Esophagus (tissue), 2 donors: ENCODE measurements around the gene TH. TPM values are rescaled to one million over a fixed set of nuclear protein-coding genes. Genes with fewer than 3 reads are reported as not detected.
"Not testable (repeated sequence)": the region's sequence is repeated elsewhere in the genome, so short reads cannot be mapped to it uniquely, and the experiment has no call there.

Experiments used
- H3K27ac ChIP-seq, 2 donors: one replicate each; pipeline ENCODE4 v1.5.1; 2013; ENCODE audit warnings: low read depth in 2 of 2, mild to moderate bottlenecking in 2 of 2, inconsistent platforms in 1 of 2, low read length in 1 of 2, moderate library complexity in 1 of 2
- H3K27me3 ChIP-seq, 2 donors: one replicate each; pipeline ENCODE4 v1.6.1; 2013; ENCODE audit warnings: low read length in 2 of 2, control low read depth in 1 of 2, mild to moderate bottlenecking in 1 of 2; ENCODE audit not compliant: insufficient read depth in 2 of 2, control insufficient read depth in 1 of 2
- H3K36me3 ChIP-seq, 2 donors: one replicate each; pipeline ENCODE4 v1.6.1; 2013; ENCODE audit warnings: low read length in 1 of 2; ENCODE audit not compliant: control insufficient read depth in 2 of 2, insufficient read depth in 2 of 2
- H3K4me1 ChIP-seq, 2 donors: one replicate each; pipeline ENCODE4 v1.6.1; 2013; ENCODE audit warnings: low read length in 1 of 2; ENCODE audit not compliant: control insufficient read depth in 2 of 2, insufficient read depth in 2 of 2
- H3K4me3 ChIP-seq, 2 donors: one replicate each; pipeline ENCODE4 v1.5.1; 2013; ENCODE audit warnings: low read length in 2 of 2, mild to moderate bottlenecking in 2 of 2, low read depth in 1 of 2, moderate library complexity in 1 of 2
- H3K9me3 ChIP-seq, 2 donors: one replicate each; pipeline ENCODE4 v1.6.1; 2013; ENCODE audit warnings: mild to moderate bottlenecking in 2 of 2, low read depth in 1 of 2, low read length in 1 of 2, moderate library complexity in 1 of 2; ENCODE audit not compliant: control insufficient read depth in 2 of 2, insufficient read depth in 1 of 2
- WGBS, 2 donors: extraction: QIAGEN DNeasy Blood & Tissue Kit; methylation state at CpG; one replicate each; pipeline ENCODE4 v1.1.7; 2013; 5-methylcytosine and 5-hydroxymethylcytosine counted together
- polyA plus RNA-seq, 2 donors: library from polyadenylated mRNA; stranded (reverse); fragments of 200-250 nt; gene quantifications; one replicate each; pipeline ENCODE4 v1.2.3, GENCODE V29; 2013
- donor health status: healthy with polysubstance abuse.
- donor health status: Bipolar disorder and iron deficiency.

TH gene
- polyA plus RNA-seq, 2 donors, result 0.24 to 1.7 TPM

DNA sequence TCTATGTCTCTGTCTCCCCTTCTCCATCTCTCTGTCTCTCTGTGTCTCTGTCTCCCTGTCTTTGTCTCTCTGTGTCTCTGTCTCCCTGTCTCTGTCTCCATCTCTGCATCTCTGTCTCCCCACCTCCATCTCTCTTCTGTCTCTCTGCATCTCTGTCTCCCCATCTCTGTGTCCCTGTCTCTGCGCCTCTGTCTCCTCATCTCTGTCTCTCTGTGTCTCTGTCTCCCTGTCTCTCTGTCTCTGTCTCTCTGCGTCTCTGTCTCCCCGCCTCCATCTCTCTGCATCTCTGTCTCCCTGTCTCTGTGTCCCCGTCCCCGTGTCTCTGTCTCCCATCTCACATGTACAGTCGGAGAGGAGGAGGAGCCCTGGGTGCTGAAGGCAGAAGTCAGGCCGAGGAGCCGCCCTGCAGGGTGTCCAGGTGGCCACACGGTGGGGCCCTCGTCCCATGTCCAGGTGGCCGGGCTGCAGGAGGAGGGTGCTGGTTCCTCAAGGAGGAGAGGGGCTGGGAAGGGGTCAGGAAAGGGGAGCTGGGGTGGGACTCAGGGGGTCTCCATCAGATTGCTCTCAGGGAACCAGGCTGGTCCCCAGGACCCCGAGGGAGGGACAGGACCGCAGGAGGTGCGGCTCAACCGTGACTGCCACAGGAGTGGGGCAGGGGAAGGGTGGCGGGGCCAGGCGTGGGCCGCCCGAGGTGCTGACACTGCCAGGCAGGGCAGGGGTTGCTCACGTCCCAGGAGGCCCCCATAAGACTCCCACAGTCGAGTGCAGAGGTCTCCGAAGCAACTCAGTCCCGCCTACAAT is 25.6 kb upstream of the TH start:
- peaks cover 0 to 11% of the 10 kb centered on the region in 2 donors for H3K4me1 ChIP-seq
- no peaks in the 10 kb centered on the region for H3K36me3 ChIP-seq
- 30 to 31% methylated on average over 23 of the region's 23 CpGs for WGBS, 2 donors
- H3K27ac ChIP-seq, result no peak overlapping the region
- no peaks in the 10 kb centered on the region for H3K9me3 ChIP-seq
- no peaks in the 10 kb centered on the region for H3K27me3 ChIP-seq
- no peak overlapping the region for H3K4me3 ChIP-seq

DNA sequence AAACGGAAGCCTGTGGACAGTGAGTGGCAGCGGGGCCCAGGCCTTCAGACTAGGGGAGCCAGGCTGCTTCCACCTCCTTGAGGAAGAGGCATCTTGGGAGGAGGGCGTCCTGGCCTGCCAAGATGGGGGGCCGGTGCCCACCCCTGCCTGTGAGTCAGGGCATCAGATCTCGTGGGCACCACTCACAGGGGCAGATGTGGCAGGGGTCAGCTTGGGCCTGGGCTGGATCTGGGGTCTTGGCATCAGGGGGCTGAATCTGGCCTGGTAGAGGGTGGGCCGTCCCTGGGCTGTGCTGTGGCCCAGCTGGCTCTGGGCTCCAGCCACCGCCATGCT is 24.1 kb upstream of the TH start:
- H3K9me3 ChIP-seq, result no peaks in the 10 kb centered on the region
- no peaks in the 10 kb centered on the region for H3K36me3 ChIP-seq
- H3K4me3 ChIP-seq, result no peak overlapping the region
- 81 to 90% methylated on average over 7 of the region's 7 CpGs for WGBS, 2 donors
- peaks cover 0 to under 1% of the 10 kb centered on the region in 2 donors for H3K27me3 ChIP-seq
- H3K4me1 ChIP-seq, result peaks cover 0 to 9% of the 10 kb centered on the region in 2 donors
- H3K27ac ChIP-seq, result no peak overlapping the region

DNA sequence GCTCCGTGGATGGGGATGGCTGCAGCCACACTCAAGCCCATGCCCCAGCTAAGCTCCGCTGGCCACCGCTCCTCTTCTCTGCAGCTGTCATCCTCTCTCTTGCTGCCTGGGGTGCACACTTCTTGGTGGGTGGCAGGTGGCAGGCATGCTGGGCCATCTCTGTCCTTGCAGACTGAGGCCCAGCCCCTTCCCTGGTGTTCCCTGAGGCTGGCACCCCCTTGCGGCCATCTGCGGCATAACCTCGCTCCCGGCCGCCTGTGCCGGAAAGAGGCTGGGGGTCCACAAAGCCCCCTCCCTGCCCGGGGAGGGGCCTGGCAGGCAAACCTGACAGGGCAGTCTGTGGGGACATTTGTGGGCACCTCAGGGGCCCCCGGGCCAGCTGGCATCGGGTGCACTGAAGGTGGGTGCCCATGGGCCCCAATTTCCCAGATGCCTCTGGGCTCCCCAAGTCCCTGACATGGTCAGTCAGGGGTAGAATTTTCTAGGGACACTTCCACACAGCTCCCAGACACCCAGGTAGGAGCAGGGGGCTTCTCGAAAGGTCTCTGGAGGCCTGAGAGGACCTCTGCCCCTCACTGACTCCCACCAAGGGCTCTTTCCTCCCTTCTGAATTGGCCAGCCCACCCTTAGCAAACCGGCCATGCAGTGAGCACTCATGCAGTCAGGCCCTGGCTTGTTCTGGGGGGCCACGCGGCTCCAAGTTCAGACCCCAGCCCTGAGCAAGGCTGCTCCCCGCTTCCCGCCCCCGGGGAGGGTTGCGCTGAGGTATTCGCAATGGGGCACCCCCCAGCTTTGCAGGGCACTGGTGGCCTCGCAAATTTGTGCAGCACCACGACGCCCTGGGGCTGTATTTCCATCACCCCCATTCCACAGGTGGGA is 23.5 kb upstream of the TH start:
- Histone ChIP-seq H3K27me3 (peaks cover 0 to 3% of the 10 kb centered on the region in 2 donors), H3K4me3 (no peak overlapping the region)
- WGBS, 2 donors, result 47 to 50% methylated on average over 23 to 24 of the region's 24 CpGs

DNA sequence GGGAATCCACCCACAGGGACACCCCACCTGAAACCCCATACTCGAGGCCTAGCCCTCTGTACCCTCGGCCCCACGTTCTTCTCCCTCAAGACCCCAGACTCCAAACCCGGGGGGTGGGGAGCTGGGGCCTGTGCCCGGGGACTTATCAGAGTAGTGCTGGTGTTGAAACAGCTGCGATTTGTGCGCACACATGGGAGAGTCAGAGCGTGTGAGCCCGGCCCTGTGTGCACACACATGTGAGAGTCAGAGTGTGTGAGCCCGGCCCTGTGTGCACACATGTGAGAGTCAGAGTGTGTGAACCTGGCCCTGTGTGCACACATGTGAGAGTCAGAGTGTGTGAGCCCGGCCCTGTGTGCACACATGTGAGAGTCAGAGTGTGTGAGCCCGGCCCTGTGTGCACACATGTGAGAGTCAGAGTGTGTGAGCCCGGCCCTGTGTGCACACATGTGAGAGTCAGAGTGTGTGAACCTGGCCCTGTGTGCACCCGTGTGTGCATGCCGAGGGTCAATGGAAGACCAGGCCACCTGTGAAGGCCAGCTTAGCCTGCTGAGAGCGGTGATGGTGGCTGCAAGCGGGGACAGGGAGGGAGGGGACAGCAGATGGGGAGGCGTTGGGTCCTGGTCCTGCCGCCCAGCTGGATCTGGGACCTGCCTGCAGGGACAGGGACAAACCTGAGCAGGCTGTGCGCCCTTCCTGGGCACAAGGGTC is 22.4 kb upstream of the TH start:
- not testable (repeated sequence) for H3K27ac ChIP-seq, H3K36me3 ChIP-seq, H3K9me3 ChIP-seq, H3K4me3 ChIP-seq, H3K27me3 ChIP-seq, H3K4me1 ChIP-seq
- WGBS, 2 donors, result 66 to 73% methylated on average over 16 to 17 of the region's 20 CpGs

More for the DNA sequence above, 23.5 kb upstream of the TH start:
- no peaks in the 10 kb centered on the region for H3K36me3 ChIP-seq
- H3K4me1 ChIP-seq, result peaks cover 0 to 9% of the 10 kb centered on the region in 2 donors
- H3K9me3 ChIP-seq, result no peaks in the 10 kb centered on the region
- H3K27ac ChIP-seq, result no peak overlapping the region

DNA sequence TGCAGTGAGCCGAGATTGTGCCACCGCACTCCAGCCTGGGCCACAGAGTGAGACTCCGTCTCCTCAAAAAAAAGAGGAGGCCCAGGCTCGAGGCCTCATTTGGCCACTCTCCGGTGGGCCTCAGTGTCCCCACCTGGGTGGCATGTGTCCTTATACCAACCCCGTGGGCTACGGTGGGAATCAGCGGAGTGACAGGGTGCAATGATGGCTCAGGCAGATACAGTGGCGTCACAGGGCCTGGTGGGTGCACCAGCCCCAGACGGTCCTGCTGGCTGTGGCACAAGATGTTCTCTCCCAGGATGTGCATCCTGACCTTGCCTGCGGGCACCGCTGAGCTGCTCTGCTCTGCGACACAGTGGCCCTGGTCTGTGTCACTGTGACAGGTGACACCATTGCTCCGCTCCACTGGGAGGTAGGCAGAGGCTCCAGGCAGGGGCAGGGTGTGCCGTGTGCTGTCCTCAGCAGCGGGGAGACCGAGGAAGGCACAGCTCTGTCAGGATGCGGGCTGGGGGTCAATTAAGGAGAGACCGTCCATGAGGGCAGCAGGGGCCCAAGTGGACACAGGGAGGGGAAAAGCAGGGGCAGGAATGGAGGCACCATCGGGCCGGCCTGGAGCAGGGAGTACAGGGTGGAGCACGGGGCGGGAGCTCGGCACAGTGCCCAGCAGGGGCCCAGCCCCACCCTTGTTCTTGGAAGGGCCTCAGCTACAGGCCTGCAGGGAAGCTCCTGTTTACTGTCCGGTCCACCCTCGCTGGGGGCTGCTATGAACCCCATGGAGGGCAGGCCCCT is 21.7 kb upstream of the TH start:
- H3K4me3 ChIP-seq, result no peak overlapping the region
- H3K27ac ChIP-seq, result no peak overlapping the region
- H3K4me1 ChIP-seq, result peaks cover 0 to 9% of the 10 kb centered on the region in 2 donors
- peaks cover 0 to 3% of the 10 kb centered on the region in 2 donors for H3K27me3 ChIP-seq
- H3K9me3 ChIP-seq, result no peaks in the 10 kb centered on the region
- no peaks in the 10 kb centered on the region for H3K36me3 ChIP-seq
- WGBS, 2 donors, result 69 to 74% methylated on average over 26 of the region's 26 CpGs

DNA sequence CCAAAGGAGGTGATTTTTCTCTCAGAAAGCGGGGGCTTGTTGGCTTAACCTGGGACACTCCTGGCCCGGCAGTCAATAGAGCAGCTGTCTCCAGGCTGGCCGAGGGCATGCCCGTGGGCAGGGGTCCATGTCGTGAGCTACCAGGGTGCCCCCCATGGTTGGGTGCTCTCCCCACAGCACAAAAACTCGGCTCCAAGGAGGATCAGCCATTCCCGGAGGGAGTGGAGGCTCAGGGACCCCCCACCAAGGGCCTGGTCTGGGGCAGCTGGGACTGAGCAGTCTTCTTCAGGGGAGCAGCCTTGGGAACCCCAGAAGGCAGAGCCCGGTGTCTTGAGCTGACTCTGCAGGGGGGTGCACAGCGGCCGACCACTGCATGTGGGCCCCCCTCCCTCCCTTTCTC is 20.8 kb upstream of the TH start:
- H3K36me3 ChIP-seq, result no peaks in the 10 kb centered on the region
- no peak overlapping the region for H3K27ac ChIP-seq
- no peaks in the 10 kb centered on the region for H3K9me3 ChIP-seq
- H3K4me3 ChIP-seq, result no peak overlapping the region
- peaks cover 0 to 9% of the 10 kb centered on the region in 2 donors for H3K4me1 ChIP-seq
- H3K27me3 ChIP-seq, result peaks cover 0 to 3% of the 10 kb centered on the region in 2 donors
- 83 to 88% methylated on average over 10 of the region's 10 CpGs for WGBS, 2 donors

DNA sequence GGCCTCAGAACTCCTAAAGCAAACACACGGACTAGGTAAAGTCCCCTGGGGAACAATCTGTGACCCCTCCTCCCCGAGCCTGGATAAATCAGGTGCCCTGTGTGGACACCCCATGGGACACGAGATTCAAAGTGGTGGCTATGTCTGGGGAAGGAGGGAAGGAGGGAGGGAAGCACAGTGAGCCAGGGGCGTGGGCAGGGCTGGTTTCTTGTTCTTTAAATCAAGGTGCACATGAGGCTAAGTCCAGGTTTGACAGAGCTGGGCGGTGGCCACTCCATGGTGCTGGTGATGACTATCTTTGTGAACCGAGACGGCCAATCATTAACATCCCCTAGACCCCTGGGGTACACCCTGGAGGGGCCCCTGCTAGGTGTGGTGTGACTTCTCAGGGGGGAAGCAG is 20.3 kb upstream of the TH start:
- peaks cover 0 to 2% of the 10 kb centered on the region in 2 donors for H3K9me3 ChIP-seq
- 69 to 80% methylated on average over 7 of the region's 7 CpGs for WGBS, 2 donors
- peaks cover 0 to 9% of the 10 kb centered on the region in 2 donors for H3K4me1 ChIP-seq
- H3K4me3 ChIP-seq, result no peak overlapping the region
- H3K27ac ChIP-seq, result no peak overlapping the region
- peaks cover 0 to 3% of the 10 kb centered on the region in 2 donors for H3K27me3 ChIP-seq
- no peaks in the 10 kb centered on the region for H3K36me3 ChIP-seq

DNA sequence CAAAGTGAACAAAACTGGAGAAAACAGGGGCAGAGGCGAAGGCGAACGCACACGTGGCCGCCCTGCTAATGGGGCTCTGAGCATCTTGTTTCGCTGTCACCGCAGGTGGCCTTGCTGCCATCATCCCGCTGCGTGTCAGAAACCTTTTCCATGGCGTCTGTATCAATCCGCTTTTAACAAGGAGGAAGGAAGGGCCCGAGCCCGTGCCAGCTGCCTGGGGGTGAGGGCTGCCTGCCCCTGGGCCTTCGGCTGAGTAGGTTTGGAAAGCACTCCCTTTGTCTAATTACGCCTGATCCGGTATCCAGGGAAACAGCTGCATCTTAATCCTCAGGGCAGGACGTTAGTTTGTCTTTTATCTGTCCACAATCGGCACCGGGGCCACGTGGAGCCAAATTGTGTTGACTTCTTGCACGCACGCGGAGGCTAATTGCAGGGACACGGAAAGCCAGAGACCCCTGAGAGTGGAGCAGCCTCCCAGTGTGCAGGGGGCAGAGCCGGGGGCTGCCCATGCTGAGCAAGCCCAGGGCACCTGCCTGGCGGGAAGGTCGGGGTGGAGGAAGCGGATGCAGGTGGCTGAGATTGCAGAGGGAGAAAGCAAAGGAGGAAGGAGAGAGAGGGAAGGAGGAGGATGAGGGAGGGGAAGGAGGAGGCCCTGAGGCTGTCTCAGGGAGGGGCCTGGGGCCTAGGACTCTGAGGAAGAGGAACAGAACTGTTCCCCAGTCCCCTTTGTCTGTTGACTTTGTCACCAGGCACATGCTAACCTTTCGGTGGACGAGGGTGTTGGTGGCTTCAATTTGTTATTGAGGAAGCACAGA is 19.2 kb upstream of the TH start:
- H3K36me3 ChIP-seq, result no peaks in the 10 kb centered on the region
- H3K27ac ChIP-seq, result no peak overlapping the region
- H3K9me3 ChIP-seq, result peaks cover 0 to 2% of the 10 kb centered on the region in 2 donors
- H3K4me1 ChIP-seq, result peaks cover 0 to 9% of the 10 kb centered on the region in 2 donors
- H3K4me3 ChIP-seq, result no peak overlapping the region
- H3K27me3 ChIP-seq, result peaks cover 0 to 3% of the 10 kb centered on the region in 2 donors
- WGBS, 2 donors, result 34 to 45% methylated on average over 30 of the region's 30 CpGs
